Measurements from ENCODE around the gene GMPS.

DNA sequence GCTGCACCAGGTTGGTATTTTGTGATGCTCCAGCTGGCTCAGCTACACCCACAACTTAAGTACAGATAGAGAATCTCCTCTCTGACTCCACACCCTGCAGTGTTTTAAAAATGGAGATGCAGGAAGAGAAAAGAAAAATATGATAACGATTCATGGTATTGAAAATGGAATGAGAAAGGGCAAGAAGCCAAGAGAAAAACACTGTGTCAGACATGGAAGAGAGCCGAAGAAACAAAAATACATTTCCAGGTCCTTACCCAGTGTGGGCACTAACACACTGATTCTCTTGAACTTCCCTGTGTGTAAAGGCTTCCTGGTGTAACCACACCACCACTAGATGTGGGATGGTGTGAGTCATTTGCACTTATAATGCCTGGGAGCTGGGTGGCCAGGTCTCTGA, 93.1 kb downstream of the GMPS start:
- TF ChIP-seq EZH2phosphoT487 (IDR thresholded peaks at IDR 0.05; ENCODE audit: insufficient read depth, low read depth): no peak
- TF ChIP-seq EZH2 (IDR thresholded peaks at IDR 0.05; ENCODE audit: insufficient read depth, poor library complexity, severe bottlenecking): no peak

All from GM23248 (cell line).